ENCODE results near the gene CNKSR3.
"Not testable (repeated sequence)": the region's sequence is repeated elsewhere in the genome, so short reads cannot be mapped to it uniquely, and the experiment has no call there.

CNKSR3 gene

DNA sequence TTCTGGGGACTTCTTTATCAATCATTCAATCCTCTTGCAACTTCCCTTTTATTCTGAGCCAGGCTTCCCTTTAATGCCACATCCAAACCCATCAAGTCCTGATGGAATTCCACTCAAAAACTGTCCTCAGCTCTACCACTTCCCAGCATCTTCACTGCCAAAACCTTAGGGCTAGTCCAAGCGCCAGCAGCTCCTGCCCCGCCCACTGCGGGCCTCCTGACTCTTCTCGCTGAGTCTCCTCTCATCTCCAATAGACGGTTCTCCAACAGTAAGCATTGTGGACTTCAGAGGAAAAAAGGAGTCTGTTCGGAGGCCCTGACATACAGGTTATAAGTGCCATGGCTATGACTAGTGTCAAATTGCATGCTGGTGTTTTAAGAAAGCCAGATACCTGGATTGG, 38.7 kb upstream of the CNKSR3 start:
- H3K4me3 ChIP-seq (ENCODE audit: low read depth, low read length): no peak overlapping the region
- no peak for DNase-seq (ENCODE audit: low read depth)
- no peak for TF ChIP-seq CTCF (IDR thresholded peaks at IDR 0.05; ENCODE audit: control insufficient read depth, extremely low read depth, insufficient read depth)

- H3K4me3 ChIP-seq (ENCODE audit: low read depth, low read length): no peak overlapping the region
- TF ChIP-seq CTCF (IDR thresholded peaks at IDR 0.05; ENCODE audit: control insufficient read depth, extremely low read depth, insufficient read depth): no peak
- DNase-seq (ENCODE audit: low read depth): no peak
Observed at GRCh38 chr6:154548130-154548830, 37.8 kb upstream of the CNKSR3 start.

- H3K4me3 ChIP-seq (ENCODE audit: low read depth, low read length): no peak overlapping the region
- no peak for DNase-seq (ENCODE audit: low read depth)
- TF ChIP-seq CTCF (IDR thresholded peaks at IDR 0.05; ENCODE audit: control insufficient read depth, extremely low read depth, insufficient read depth): no peak
Observed at GRCh38 chr6:154543628-154544027, 33.1 kb upstream of the CNKSR3 start.

- H3K4me3 ChIP-seq (ENCODE audit: low read depth, low read length): no peak overlapping the region
- DNase-seq (ENCODE audit: low read depth): no peak
- no peak for TF ChIP-seq CTCF (IDR thresholded peaks at IDR 0.05; ENCODE audit: control insufficient read depth, extremely low read depth, insufficient read depth)
Observed at GRCh38 chr6:154542747-154543146, 32.3 kb upstream of the CNKSR3 start.

DNA sequence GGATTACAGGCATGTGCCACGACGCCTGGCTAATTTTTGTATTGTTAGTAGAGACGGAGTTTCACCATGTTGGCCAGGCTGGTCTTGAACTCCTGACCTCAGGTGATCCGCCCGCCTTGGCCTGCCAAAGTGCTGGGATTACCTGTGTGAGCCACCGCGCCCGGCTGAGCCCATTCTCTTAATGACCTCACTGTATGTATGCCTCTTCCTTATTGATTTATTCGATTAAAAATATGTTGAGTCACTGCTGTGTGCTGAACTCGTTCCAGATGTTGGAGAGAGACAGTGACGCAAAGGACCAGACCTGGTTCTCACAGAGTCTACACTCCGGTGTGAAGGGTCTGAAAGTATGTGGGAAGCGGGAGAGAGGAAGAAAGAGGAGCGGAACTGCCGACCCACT, 31.4 kb upstream of the CNKSR3 start:
- DNase-seq (ENCODE audit: low read depth); H3K4me3 ChIP-seq (ENCODE audit: low read depth, low read length): not testable (repeated sequence)

DNA sequence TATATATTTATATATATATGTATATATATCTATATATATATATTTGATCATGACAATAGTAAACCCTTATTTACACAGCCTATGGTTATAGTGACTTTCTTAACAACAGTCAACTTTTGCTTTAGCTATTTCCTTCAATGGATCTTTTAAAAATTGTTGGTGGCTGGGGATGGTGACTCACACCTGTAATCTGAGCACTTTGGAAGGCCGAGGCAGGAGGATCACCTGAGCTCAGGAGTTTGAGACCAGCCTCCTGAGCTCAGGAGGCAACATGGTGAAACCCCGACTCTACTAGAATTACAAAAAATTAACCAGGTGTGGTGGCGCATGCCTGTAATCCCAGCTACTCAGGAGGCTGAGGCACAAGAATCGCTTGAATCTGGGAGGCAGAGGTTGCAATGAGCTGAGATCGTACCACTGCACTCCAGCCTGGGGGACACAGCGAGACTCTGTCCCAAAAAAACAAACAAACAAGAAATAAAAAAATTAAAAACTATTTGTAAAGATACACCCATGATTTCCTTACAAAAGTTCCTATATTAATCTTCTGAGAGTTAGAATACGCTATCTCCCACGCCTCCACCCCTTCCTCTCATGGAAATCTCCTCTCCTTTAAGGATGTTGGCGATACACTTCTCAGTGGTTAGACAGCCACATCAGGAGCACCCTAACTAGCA, 29.2 kb upstream of the CNKSR3 start:
- H3K4me3 ChIP-seq (ENCODE audit: low read depth, low read length): no peak overlapping the region
- TF ChIP-seq CTCF (IDR thresholded peaks at IDR 0.05; ENCODE audit: control insufficient read depth, extremely low read depth, insufficient read depth): no peak
- no peak for DNase-seq (ENCODE audit: low read depth)

DNA sequence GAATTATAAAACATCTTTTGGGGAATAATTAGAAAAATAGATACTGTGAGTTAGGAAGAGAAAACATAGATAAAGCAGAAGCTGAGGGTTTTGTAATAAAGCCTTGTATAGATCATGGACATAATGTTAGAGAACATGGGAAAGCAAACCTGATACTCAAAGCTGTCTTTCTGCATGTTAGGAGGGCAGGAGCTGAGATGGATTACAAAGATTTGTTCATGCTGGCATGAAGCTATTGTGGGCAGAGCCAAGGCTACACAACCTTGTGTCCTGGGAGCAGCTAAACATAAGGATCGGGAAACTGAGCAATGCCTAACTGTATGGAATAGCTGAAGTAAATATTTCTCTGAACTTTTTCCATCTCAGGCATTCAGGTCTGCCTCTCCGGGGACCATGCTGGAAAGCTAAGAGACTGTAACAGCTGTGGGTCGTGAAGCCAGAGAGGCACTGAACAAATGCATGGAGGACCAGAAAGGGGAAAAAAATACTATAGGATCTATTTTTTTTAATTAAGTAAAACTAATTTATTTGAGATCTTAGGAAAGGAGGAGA, 28.2 kb upstream of the CNKSR3 start:
- no peak for DNase-seq (ENCODE audit: low read depth)
- no peak for TF ChIP-seq CTCF (IDR thresholded peaks at IDR 0.05; ENCODE audit: control insufficient read depth, extremely low read depth, insufficient read depth)
- H3K4me3 ChIP-seq (ENCODE audit: low read depth, low read length): no peak overlapping the region

Measured in LNCaP clone FGC (cell line).